Endothelial cell of umbilical vein (primary cell): ENCODE data around the gene SMCHD1.

Experiments used
- EZH2 ChIP-seq: IDR thresholded peaks from 2 replicates; pipeline ENCODE4 v1.6.1; 2012; ENCODE audit warnings: borderline replicate concordance, low read depth, mild to moderate bottlenecking, moderate library complexity, low read length, inconsistent platforms; ENCODE audit not compliant: severe bottlenecking
- POLR2A ChIP-seq: IDR thresholded peaks from 2 replicates; pipeline ENCODE4 v1.6.1; 2012; ENCODE audit warnings: low read depth, mild to moderate bottlenecking, control low read depth, low read length
- TF ChIP-seq, protein P1 (sequence below), 2 donors: IDR thresholded peaks; 1 replicate in 1 of 2; 2 replicates in 1 of 2; pipeline ENCODE4 v1.5.1; 2011; ENCODE audit warnings: low read length in 2 of 2, mild to moderate bottlenecking in 2 of 2, moderate library complexity in 2 of 2, control low read depth in 1 of 2, inconsistent platforms in 1 of 2, low read depth in 1 of 2; ENCODE audit not compliant: insufficient read depth in 1 of 2; ENCODE audit errors: extremely low read depth in 1 of 2
- TF ChIP-seq, protein P2 (sequence below): IDR thresholded peaks from 2 replicates; pipeline ENCODE4 v1.6.1; 2011; ENCODE audit not compliant: insufficient read depth, insufficient read length

DNA sequence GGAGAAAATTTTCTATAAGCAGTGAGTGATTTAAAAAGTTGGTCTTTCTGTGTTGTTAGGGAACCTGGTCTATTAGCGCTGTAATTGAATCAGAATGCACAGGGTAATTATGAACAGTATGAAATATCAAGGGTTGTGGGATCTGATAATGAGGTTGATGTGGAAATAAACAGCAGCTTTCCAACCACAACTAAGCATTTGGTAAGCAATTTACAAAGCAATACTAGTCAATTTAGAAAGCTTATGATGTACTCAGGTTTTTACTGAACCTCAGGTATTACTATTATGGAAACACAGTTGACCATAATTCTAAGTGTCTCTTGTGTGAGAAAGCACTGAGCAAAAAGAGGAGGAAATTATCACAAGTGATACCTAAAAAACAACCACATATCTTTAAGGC, 11.0 kb upstream of the SMCHD1 start:
- TF ChIP-seq, protein P1, sequence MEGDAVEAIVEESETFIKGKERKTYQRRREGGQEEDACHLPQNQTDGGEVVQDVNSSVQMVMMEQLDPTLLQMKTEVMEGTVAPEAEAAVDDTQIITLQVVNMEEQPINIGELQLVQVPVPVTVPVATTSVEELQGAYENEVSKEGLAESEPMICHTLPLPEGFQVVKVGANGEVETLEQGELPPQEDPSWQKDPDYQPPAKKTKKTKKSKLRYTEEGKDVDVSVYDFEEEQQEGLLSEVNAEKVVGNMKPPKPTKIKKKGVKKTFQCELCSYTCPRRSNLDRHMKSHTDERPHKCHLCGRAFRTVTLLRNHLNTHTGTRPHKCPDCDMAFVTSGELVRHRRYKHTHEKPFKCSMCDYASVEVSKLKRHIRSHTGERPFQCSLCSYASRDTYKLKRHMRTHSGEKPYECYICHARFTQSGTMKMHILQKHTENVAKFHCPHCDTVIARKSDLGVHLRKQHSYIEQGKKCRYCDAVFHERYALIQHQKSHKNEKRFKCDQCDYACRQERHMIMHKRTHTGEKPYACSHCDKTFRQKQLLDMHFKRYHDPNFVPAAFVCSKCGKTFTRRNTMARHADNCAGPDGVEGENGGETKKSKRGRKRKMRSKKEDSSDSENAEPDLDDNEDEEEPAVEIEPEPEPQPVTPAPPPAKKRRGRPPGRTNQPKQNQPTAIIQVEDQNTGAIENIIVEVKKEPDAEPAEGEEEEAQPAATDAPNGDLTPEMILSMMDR (IDR thresholded peaks at IDR 0.05; ENCODE audit: extremely low read depth in 1 of 2, insufficient read depth in 1 of 2, low read depth in 1 of 2, low read length in 2 of 2) = no peak
- no peak for TF ChIP-seq POLR2A
- TF ChIP-seq, protein P2, sequence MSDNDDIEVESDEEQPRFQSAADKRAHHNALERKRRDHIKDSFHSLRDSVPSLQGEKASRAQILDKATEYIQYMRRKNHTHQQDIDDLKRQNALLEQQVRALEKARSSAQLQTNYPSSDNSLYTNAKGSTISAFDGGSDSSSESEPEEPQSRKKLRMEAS = no peak
- TF ChIP-seq EZH2 = no peak
